Neutrophil (primary cell): ENCODE measurements around the gene MAMDC2.

Source experiments
- H3K27ac ChIP-seq: fragments of 200-600 bp; sonication (generic); 2 replicates; pipeline ENCODE4 v1.5.1; 2016; ENCODE audit warnings: mild to moderate bottlenecking, moderate library complexity
- H3K27me3 ChIP-seq: fragments of 200-600 bp; sonication (generic); 2 replicates; pipeline ENCODE4 v1.6.0; 2016; ENCODE audit warnings: mild to moderate bottlenecking
- H3K36me3 ChIP-seq: fragments of 200-600 bp; sonication (generic); 2 replicates; pipeline ENCODE4 v1.5.1; 2017
- H3K4me1 ChIP-seq, 2 experiments: fragments of 200-600 bp in 1 of 2; sonication (generic) in 1 of 2; 1 replicate in 1 of 2; 2 replicates in 1 of 2; pipeline versions ENCODE4 v1.5.1 to v1.6.1; 2013 to 2016; ENCODE audit warnings: low read depth in 1 of 2, low read length in 1 of 2, mild to moderate bottlenecking in 1 of 2, moderate library complexity in 1 of 2; ENCODE audit not compliant: control insufficient read depth in 1 of 2, insufficient read depth in 1 of 2
- H3K4me3 ChIP-seq, 2 experiments: fragments of 200-600 bp in 1 of 2; sonication (generic) in 1 of 2; 1 replicate in 1 of 2; 2 replicates in 1 of 2; pipeline ENCODE4 v1.5.1; 2013 to 2016; ENCODE audit warnings: low read depth in 1 of 2, low read length in 1 of 2, mild to moderate bottlenecking in 1 of 2, moderate library complexity in 1 of 2
- H3K9me3 ChIP-seq: fragments of 200-600 bp; sonication (generic); 2 replicates; pipeline ENCODE4 v1.5.1; 2016
- TF ChIP-seq, protein P1 (sequence below): fragments of 200-600 bp; sonication (generic); IDR thresholded peaks from 2 replicates; pipeline ENCODE4 v1.5.1; 2016; ENCODE audit warnings: antibody characterized with exemption

Gene MAMDC2

DNA sequence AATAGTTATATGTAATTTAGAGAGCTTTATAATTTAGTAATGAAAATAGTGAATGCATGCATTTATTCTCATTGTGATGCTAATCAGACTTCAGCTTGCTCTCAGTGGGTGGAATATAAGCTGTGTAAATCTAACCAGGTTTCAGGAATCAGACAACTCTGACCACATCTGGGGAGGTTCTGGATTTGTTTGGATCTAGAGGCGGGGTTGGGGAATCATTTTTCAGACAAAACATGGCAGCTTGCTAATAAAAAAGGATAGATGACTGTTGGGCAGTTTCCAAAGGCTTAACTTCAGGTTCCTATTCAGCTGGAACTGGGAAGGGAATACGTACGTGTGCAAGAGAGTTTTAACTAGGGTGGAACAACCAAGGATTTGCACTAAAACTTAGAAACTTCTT, 43.2 kb upstream of the MAMDC2 start:
- no peak overlapping the region for H3K27ac ChIP-seq
- H3K9me3 ChIP-seq = no peaks in the 10 kb centered on the region
- no peaks in the 10 kb centered on the region for H3K4me1 ChIP-seq
- TF ChIP-seq, protein P1, sequence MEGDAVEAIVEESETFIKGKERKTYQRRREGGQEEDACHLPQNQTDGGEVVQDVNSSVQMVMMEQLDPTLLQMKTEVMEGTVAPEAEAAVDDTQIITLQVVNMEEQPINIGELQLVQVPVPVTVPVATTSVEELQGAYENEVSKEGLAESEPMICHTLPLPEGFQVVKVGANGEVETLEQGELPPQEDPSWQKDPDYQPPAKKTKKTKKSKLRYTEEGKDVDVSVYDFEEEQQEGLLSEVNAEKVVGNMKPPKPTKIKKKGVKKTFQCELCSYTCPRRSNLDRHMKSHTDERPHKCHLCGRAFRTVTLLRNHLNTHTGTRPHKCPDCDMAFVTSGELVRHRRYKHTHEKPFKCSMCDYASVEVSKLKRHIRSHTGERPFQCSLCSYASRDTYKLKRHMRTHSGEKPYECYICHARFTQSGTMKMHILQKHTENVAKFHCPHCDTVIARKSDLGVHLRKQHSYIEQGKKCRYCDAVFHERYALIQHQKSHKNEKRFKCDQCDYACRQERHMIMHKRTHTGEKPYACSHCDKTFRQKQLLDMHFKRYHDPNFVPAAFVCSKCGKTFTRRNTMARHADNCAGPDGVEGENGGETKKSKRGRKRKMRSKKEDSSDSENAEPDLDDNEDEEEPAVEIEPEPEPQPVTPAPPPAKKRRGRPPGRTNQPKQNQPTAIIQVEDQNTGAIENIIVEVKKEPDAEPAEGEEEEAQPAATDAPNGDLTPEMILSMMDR = no peak
- H3K27me3 ChIP-seq = no peaks in the 10 kb centered on the region
- no peaks in the 10 kb centered on the region for H3K36me3 ChIP-seq
- H3K4me3 ChIP-seq = no peak overlapping the region

DNA sequence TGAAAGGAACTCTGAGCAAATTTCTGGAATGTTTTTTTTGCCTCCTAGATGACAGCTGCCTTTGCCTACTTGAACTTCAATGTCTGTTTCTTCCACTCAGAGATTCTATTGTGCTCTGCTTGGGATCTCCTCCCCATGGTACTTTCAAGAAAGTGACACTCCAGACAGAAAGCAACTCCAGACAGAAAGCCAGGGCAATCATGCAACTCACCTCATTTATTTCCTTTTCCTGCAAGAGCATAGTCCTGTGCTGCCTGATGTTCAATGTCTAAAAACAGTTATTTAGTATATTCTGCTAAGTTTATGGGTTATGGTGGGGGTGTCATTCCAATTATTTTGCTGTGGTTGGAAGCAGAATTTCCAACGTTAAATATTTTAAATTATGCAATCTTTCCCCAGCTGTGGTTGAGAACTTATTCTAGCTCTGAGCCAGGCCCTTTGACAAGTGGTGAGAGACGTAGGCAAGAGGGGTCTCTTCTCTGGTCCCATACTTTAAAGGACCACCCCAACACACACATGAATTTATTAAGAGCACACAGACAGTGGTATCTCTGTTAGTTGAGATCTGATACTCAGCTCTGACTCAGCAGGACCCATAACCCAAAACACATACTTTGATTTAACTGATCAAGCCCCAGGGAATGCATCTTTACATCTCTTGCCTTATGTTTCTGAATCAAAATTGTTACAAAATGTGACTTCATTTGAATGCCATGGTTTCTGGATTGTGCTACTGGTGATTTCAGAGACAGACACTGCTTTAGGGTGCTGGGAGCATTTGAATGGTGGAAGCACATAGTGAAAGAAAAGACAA, 39.5 kb upstream of the MAMDC2 start:
- TF ChIP-seq, protein P1 = no peak
- no peak overlapping the region for H3K27ac ChIP-seq
- H3K4me3 ChIP-seq = no peak overlapping the region
- H3K27me3 ChIP-seq = no peaks in the 10 kb centered on the region
- H3K9me3 ChIP-seq = no peaks in the 10 kb centered on the region
- H3K36me3 ChIP-seq = no peaks in the 10 kb centered on the region
- no peaks in the 10 kb centered on the region for H3K4me1 ChIP-seq

DNA sequence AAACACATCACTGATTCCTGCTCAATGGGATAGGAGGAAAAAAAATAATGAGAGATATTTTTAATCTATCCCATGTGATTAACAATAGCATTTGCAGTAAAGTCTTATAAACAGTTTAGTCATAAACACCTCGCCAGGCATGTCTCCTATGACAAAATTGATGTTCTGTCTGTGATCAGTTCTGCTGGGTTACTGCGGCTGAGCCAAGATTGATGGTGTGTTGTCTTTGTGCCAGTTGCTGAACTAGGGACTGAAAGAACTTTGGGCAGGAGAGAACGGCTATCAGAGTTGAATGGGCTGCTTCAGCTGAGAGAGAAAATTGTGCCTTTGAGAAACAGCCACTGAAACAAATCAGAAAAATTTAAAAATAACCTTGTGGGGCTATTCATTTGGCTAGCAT, 37.3 kb upstream of the MAMDC2 start:
- Histone ChIP-seq H3K9me3 (no peaks in the 10 kb centered on the region), H3K27ac (no peak overlapping the region), H3K36me3 (no peaks in the 10 kb centered on the region), H3K4me3 (no peak overlapping the region), H3K27me3 (no peaks in the 10 kb centered on the region), H3K4me1 (no peaks in the 10 kb centered on the region)
- TF ChIP-seq, protein P1 = no peak

DNA sequence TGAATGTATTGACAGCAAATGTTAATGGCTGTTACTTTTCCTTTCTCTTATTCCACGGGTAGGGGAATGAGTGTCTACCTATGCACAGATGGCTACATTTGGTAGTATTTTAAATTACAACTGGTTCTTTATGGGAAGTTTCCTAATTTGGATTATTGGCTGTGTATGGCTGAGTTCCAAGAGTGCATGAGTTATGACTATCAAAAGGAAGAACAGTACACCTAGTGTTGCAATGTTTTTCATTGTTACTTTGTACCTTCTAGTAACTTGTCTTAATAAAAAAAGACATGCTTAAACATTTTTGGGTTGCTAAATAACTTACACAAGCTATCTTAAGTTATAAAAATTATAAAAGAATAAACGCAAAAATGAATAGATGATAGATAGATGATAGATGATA, 35.8 kb upstream of the MAMDC2 start:
- TF ChIP-seq, protein P1 = no peak
- H3K4me1 ChIP-seq = no peaks in the 10 kb centered on the region
- no peaks in the 10 kb centered on the region for H3K9me3 ChIP-seq
- H3K36me3 ChIP-seq = no peaks in the 10 kb centered on the region
- no peak overlapping the region for H3K4me3 ChIP-seq
- no peaks in the 10 kb centered on the region for H3K27me3 ChIP-seq
- no peak overlapping the region for H3K27ac ChIP-seq

DNA sequence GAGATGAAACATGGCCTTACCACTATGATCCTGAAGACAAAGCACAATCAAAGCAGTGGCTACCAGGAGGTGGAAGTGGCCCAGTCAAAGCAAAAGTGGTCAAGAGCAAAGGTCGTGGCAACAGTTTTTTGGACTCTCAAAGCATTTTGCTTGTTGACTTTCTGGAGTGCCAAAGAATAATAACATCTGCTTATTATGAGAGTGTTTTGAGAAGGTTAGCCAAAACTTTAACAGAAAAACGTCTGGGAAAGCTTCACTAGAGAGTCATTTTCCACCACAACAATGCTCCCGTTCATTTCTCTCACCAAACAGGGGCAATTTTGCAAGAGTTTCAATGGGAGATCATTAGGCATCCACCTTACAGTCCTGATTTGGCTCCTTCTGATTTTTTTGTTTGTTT, 33.6 kb upstream of the MAMDC2 start:
- Histone ChIP-seq H3K4me3 (no peak overlapping the region), H3K36me3 (no peaks in the 10 kb centered on the region), H3K27me3 (no peaks in the 10 kb centered on the region), H3K9me3 (no peaks in the 10 kb centered on the region), H3K4me1 (no peaks in the 10 kb centered on the region), H3K27ac (no peak overlapping the region)
- TF ChIP-seq, protein P1 = no peak
